Measurements from ENCODE around the gene CRIP2. TPM values are rescaled to one million over a fixed set of nuclear protein-coding genes. Genes with fewer than 3 reads are reported as not detected.

Gene CRIP2
- total and polyA plus RNA-seq, 2 of the 4 experiments (the other 2 are of a cell fraction), result 18.1 to 123 TPM

DNA sequence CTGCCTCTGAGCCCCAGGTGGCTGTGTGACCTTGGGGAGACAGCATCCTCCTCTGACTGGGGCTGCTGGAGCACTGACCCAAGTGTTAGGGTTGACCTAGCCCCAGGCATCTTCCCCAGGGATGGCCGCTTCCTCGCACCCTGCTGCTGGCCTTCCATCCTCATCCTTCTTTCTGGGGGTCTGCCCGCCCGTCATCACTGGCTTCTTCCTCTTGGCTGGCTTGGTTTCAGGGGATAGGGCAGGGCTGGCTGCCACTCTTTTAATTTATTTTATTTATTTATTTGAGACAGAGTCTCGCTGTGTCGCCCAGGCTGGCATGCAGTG, 19.9 kb downstream of the CRIP2 start:
- Histone ChIP-seq H3K9me3 (ENCODE audit: control insufficient read depth, insufficient read depth, low read length) (no peaks in the 10 kb centered on the region), H2BK5ac (ENCODE audit: low read depth, low read length, poor library complexity, severe bottlenecking) (no peak overlapping the region), H3K27ac (ENCODE audit: insufficient read depth, low read length) (no peak overlapping the region), H3K4me3 (ENCODE audit: insufficient read depth, low read depth, low read length) (no peak overlapping the region), H3K36me3 (ENCODE audit: control insufficient read depth, insufficient read depth, low read length) (no peaks in the 10 kb centered on the region), H4K91ac (ENCODE audit: insufficient read depth, low read depth, low read length) (no peak overlapping the region), H2BK120ac (ENCODE audit: low read depth, low read length) (no peak overlapping the region), H3K4me2 (ENCODE audit: low read depth, low read length) (no peak overlapping the region), H3K4me1 (ENCODE audit: control insufficient read depth, insufficient read depth, low read length) (0 out of 2 replicates have a peak, but pooled peaks cover 2% of the 10 kb centered on the region), H2AK9ac (replicated peaks; ENCODE audit: low read depth, low read length, poor library complexity) (no peak overlapping the region), H3K4ac (ENCODE audit: low read depth, low read length) (no peak overlapping the region), H3K18ac (ENCODE audit: low read depth, low read length) (no peak overlapping the region), H4K20me1 (ENCODE audit: insufficient read depth, low read length) (0 out of 2 replicates have a peak, but pooled peaks cover 6% of the 10 kb centered on the region), H3K23ac (ENCODE audit: low read depth, low read length) (no peak overlapping the region), H4K8ac (ENCODE audit: low read depth in 2 of 2, low read length in 2 of 2) (no peak overlapping the region), H2BK15ac (ENCODE audit: low read depth, low read length) (no peak overlapping the region), H2AK5ac (ENCODE audit: low read depth, low read length) (no peak overlapping the region), H3K56ac (ENCODE audit: extremely low read depth, insufficient read depth, low read length) (no peak overlapping the region), H2AFZ (replicated peaks; ENCODE audit: low read length, poor library complexity) (no peak overlapping the region), H3K79me1 (ENCODE audit: low read depth in 1 of 2, low read length in 2 of 2) (peaks cover 0 to 5% of the 10 kb centered on the region in 2 experiments; a peak in 1 of 4 replicates), H3K27me3 (ENCODE audit: control insufficient read depth, insufficient read depth, low read length) (no peaks in the 10 kb centered on the region), H3K14ac (replicated peaks; ENCODE audit: low read depth, low read length) (no peak overlapping the region), H4K5ac (ENCODE audit: low read depth, low read length) (no peak overlapping the region), H2BK20ac (ENCODE audit: low read depth, low read length) (no peak overlapping the region), H3K9me1 (ENCODE audit: insufficient read depth, low read length) (peaks cover 6% of the 10 kb centered on the region; the same call in 1 of the 2 replicates), H3K9ac (ENCODE audit: low read depth, low read length) (no peak overlapping the region)
- POLR2A ChIA-PET (ENCODE audit: unreplicated experiment), result no interaction called here
- in situ Hi-C loops (cut with MboI; ENCODE audit: low sequenced_read_pairs), result no loop called here
- dilution Hi-C loops (cut with HindIII; ENCODE audit: low sequenced_read_pairs, unreplicated experiment), result no loop called here
- TF ChIP-seq MAZ (IDR thresholded peaks at IDR 0.05; ENCODE audit: borderline replicate concordance, low read depth, low read length), result no peak
- TF ChIP-seq CHD1 (IDR thresholded peaks at IDR 0.05; ENCODE audit: low read depth, low read length), result no peak
- TF ChIP-seq FOS (IDR thresholded peaks at IDR 0.05; ENCODE audit: low read depth, low read length), result no peak
- TF ChIP-seq, protein P1, sequence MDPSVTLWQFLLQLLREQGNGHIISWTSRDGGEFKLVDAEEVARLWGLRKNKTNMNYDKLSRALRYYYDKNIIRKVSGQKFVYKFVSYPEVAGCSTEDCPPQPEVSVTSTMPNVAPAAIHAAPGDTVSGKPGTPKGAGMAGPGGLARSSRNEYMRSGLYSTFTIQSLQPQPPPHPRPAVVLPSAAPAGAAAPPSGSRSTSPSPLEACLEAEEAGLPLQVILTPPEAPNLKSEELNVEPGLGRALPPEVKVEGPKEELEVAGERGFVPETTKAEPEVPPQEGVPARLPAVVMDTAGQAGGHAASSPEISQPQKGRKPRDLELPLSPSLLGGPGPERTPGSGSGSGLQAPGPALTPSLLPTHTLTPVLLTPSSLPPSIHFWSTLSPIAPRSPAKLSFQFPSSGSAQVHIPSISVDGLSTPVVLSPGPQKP (IDR thresholded peaks at IDR 0.05; ENCODE audit: borderline replicate concordance, low read depth, low read length), result no peak
- TF ChIP-seq BHLHE40 (IDR thresholded peaks at IDR 0.05; ENCODE audit: low read depth, low read length), result no peak
- no peak for TF ChIP-seq SMC3 (IDR thresholded peaks at IDR 0.05; ENCODE audit: low read depth, low read length)
- TF ChIP-seq RFX5 (IDR thresholded peaks at IDR 0.05; ENCODE audit: low read depth, low read length), result no peak
- TF ChIP-seq, protein P2, sequence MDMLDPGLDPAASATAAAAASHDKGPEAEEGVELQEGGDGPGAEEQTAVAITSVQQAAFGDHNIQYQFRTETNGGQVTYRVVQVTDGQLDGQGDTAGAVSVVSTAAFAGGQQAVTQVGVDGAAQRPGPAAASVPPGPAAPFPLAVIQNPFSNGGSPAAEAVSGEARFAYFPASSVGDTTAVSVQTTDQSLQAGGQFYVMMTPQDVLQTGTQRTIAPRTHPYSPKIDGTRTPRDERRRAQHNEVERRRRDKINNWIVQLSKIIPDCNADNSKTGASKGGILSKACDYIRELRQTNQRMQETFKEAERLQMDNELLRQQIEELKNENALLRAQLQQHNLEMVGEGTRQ (IDR thresholded peaks at IDR 0.05; ENCODE audit: low read depth, low read length), result no peak
- TF ChIP-seq MAFK (IDR thresholded peaks at IDR 0.05; ENCODE audit: low read depth, low read length), result no peak
- no peak for TF ChIP-seq RCOR1 (IDR thresholded peaks at IDR 0.05; ENCODE audit: insufficient replicate concordance, low read length)
- no peak for TF ChIP-seq MXI1 (IDR thresholded peaks at IDR 0.05; ENCODE audit: borderline replicate concordance, low read depth, low read length)
- TF ChIP-seq CEBPB (IDR thresholded peaks at IDR 0.05; ENCODE audit: low read depth, low read length), result no peak
- TF ChIP-seq NFE2L2 (IDR thresholded peaks at IDR 0.05; ENCODE audit: low read depth, low read length), result no peak
- no peak for ATAC-seq (ENCODE audit: low read depth)
- BruUV-seq (replicated peaks), result no TSS peak
- CTCF ChIA-PET, result no interaction called here
- WGBS, 2 experiments (ENCODE audit: extremely low coverage in 2 of 2, insufficient read length in 1 of 2), result no CpG with 5 or more reads among the region's 6 CpGs
- DNase-seq, result no peak
- intact Hi-C loops (cut with micrococcal nuclease), result loop anchor here (5.0 kb wide), 1 partner anchor 33 kb away; the partner anchor contains the start of gene TMEM121
